NB4 (cell line): Measurements from ENCODE around the gene NAP1L5.

ENCODE experiments used
- DNase-seq: peaks from one replicate; pipeline ENCODE4 v3.0.0; 2010; ENCODE audit warnings: low read depth
- H3K4me3 ChIP-seq: one replicate; pipeline ENCODE4 v1.5.1; 2011; ENCODE audit warnings: mild to moderate bottlenecking, low read depth, low read length, moderate library complexity
- MYC ChIP-seq: IDR thresholded peaks from 2 replicates; pipeline ENCODE4 v1.6.1; 2011; ENCODE audit warnings: low read depth, low read length
- POLR2A ChIP-seq: IDR thresholded peaks from 2 replicates; pipeline ENCODE4 v1.6.1; 2011; ENCODE audit warnings: mild to moderate bottlenecking; ENCODE audit not compliant: insufficient read length; ENCODE audit errors: extremely low read depth
- TF ChIP-seq, protein P1 (sequence below): IDR thresholded peaks from one replicate; pipeline ENCODE4 v1.5.1; 2012; ENCODE audit warnings: low read depth, low read length
- TF ChIP-seq, protein P2 (sequence below): IDR thresholded peaks from 2 replicates; pipeline ENCODE4 v1.6.1; 2011; ENCODE audit warnings: low read depth, low read length

Gene NAP1L5, protein sequence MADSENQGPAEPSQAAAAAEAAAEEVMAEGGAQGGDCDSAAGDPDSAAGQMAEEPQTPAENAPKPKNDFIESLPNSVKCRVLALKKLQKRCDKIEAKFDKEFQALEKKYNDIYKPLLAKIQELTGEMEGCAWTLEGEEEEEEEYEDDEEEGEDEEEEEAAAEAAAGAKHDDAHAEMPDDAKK

DNA sequence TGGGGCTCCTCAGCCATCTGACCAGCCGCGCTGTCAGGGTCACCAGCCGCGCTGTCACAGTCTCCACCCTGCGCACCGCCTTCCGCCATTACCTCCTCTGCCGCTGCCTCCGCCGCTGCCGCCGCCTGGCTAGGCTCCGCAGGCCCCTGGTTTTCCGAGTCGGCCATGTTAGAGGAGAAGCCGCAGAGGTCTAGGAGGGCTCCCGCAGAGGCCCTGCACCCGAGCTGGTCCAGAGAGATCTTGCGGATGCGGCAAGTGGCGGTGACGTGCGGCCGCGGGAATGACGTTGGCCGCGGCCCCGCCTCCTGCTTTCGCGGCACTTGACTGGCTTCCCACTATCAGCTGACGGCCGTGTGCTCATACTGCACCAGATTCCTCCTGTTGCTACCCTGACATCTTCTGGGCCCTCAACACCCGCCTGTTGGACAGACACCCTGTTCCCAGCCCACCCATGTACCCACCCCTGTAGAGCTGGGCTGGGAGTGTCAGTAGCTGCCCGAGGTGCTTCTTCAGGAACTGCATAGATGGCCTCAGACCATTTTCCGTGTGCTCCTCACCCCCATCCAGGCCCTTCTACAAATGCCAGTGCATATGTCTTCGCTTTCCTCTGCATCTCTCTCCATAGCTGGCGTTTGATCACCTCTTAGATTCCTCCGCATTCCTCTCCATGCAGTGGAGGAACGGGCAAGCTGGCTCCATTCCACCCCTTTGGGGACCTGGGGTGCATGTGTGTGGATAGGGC, at the start of gene NAP1L5:
TSS of gene NAP1L5 (minus strand) at position 242 of the 742 bp plus-strand sequence. CDS start at position 167, 75 bp downstream.
- peak within 1 kb of the TSS; percentile 51 for H3K4me3 ChIP-seq
- DNase-seq = peak; percentile 55
- TF ChIP-seq MYC = no peak
- TF ChIP-seq, protein P1, sequence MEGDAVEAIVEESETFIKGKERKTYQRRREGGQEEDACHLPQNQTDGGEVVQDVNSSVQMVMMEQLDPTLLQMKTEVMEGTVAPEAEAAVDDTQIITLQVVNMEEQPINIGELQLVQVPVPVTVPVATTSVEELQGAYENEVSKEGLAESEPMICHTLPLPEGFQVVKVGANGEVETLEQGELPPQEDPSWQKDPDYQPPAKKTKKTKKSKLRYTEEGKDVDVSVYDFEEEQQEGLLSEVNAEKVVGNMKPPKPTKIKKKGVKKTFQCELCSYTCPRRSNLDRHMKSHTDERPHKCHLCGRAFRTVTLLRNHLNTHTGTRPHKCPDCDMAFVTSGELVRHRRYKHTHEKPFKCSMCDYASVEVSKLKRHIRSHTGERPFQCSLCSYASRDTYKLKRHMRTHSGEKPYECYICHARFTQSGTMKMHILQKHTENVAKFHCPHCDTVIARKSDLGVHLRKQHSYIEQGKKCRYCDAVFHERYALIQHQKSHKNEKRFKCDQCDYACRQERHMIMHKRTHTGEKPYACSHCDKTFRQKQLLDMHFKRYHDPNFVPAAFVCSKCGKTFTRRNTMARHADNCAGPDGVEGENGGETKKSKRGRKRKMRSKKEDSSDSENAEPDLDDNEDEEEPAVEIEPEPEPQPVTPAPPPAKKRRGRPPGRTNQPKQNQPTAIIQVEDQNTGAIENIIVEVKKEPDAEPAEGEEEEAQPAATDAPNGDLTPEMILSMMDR = no peak
- TF ChIP-seq POLR2A = no peak
- TF ChIP-seq, protein P2, sequence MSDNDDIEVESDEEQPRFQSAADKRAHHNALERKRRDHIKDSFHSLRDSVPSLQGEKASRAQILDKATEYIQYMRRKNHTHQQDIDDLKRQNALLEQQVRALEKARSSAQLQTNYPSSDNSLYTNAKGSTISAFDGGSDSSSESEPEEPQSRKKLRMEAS = no peak

DNA sequence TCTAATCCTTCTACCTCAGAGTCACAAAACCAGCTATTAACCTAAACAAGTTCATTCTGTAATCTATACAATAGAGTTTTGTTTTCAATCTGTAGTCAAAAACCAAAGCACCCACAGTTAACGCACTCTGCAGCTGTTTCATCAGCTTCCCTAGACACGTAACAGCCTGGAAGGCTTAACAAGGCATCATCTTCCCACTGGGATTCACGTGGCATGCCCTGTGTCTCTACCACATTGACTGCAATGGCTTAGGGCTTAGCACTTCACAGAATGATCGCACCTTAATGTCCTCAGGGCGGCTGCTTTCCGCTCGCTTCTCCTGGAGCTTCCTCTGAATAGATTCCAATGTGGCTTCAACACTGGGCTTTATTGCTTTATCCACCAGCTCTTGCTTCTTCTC, 49.7 kb upstream of the NAP1L5 start:
- H3K4me3 ChIP-seq = no peak overlapping the region
- TF ChIP-seq POLR2A = no peak
- TF ChIP-seq, protein P1 = no peak
- TF ChIP-seq MYC = no peak
- TF ChIP-seq, protein P2 = no peak
- no peak for DNase-seq

DNA sequence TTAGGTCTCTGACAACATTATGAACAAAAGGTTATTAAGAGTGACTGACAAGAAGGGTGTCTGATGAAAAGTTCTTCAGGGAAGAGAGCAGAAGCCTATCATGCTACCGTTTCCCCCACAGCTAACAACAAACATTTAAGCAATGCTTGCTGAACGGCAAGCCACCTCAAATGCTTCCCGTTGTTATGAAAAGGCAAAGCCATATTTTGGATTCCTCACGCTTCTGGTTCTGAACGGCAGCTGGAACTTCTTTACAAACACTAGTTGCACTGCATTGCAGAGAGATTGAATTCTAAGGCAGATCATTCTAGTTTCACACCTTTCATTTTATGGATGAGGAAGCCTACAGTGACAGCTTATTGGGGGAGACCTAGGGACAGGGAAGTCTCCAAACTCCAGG, 48.6 kb upstream of the NAP1L5 start:
- no peak for DNase-seq
- TF ChIP-seq, protein P1 = no peak
- no peak for TF ChIP-seq MYC
- TF ChIP-seq, protein P2 = no peak
- TF ChIP-seq POLR2A = no peak
- no peak overlapping the region for H3K4me3 ChIP-seq

DNA sequence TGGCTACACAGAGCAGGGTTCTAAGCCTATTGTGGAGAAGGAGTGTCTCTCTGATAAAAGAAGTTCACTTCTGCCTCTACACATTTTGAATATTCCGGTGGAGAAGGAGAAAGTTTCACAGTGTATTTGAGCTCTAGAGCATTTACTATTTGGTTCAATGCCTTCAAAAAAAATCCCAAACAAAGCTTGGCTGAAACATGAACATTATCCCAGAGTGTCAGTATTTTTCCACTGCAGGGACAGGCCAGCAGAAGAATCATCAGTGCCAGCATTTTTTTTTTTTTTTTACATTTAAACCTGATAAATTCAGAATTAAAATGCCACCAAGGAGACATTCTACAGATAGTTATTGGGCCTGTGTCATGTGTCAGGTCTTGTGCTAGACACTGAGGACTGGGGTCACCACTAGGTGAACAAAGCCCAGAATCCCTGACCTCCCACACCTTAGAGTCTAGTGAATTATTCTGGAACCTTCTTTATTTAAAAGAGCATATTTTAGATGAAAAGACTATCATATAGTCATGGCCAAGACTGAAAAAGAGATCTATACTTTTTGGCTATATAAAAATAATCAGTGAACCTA, 48.0 kb upstream of the NAP1L5 start:
- no peak overlapping the region for H3K4me3 ChIP-seq
- no peak for TF ChIP-seq MYC
- TF ChIP-seq, protein P1 = no peak
- no peak for TF ChIP-seq POLR2A
- TF ChIP-seq, protein P2 = no peak
- no peak for DNase-seq

DNA sequence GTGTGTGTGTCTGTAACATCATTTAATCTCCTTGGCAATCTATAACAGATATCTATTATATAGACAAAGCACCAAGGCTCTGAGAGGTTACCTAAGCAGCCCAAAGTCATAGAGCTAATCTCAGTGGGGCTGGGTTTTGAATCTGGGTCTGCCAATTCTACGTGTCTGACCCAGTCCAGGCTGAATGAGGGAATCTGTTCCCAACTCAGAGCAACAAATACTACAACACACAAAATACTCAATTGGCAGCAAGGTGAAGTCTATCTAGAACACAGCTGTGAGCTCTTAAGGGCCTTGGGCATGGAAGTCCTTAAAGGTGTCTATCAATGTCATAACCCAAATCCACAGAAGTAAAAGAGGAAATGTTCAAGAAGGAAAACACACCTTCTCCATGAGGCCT, 47.5 kb upstream of the NAP1L5 start:
- TF ChIP-seq, protein P2 = no peak
- TF ChIP-seq, protein P1 = no peak
- TF ChIP-seq POLR2A (no peak), MYC (no peak)
- H3K4me3 ChIP-seq = no peak overlapping the region
- DNase-seq = no peak
